ENCODE data around the gene CYB5R4.
A peak's percentile ranks its signal among the peaks of the same experiment; 100 is the strongest.

Gene CYB5R4

GRCh38 chr6:83859410-83860358, at the start of gene CYB5R4:
Gene CYB5R4 (plus strand): TSS chr6:83859689. CDS start chr6:83859783, 94 bp downstream.
- peak; percentile 98 for DNase-seq (ENCODE audit: low spot score)

GRCh38 chr6:83812595-83812994, 46.9 kb upstream of the CYB5R4 start:
- no peak for DNase-seq (ENCODE audit: low spot score)

- no peak for DNase-seq (ENCODE audit: low spot score)
These were observed 43.7 kb upstream of the CYB5R4 start for GRCh38 chr6:83815631-83816272.

GRCh38 chr6:83822629-83823169, 36.8 kb upstream of the CYB5R4 start:
- DNase-seq (ENCODE audit: low spot score), result no peak

GRCh38 chr6:83824388-83824801, 35.1 kb upstream of the CYB5R4 start:
- DNase-seq (ENCODE audit: low spot score), result no peak

- no peak for DNase-seq (ENCODE audit: low spot score)
These were observed 34.7 kb upstream of the CYB5R4 start for GRCh38 chr6:83824831-83825230.

GRCh38 chr6:83827050-83827449, 32.4 kb upstream of the CYB5R4 start:
- DNase-seq (ENCODE audit: low spot score), result peak; percentile 19

GRCh38 chr6:83838727-83839126, 20.8 kb upstream of the CYB5R4 start:
- no peak for DNase-seq (ENCODE audit: low spot score)

GRCh38 chr6:83844170-83844569, 15.3 kb upstream of the CYB5R4 start:
- no peak for DNase-seq (ENCODE audit: low spot score)

- DNase-seq (ENCODE audit: low spot score), result no peak
These were observed 13.2 kb upstream of the CYB5R4 start for GRCh38 chr6:83846291-83846690.

GRCh38 chr6:83847179-83847578, 12.3 kb upstream of the CYB5R4 start:
- no peak for DNase-seq (ENCODE audit: low spot score)

GRCh38 chr6:83849127-83849526, 10.4 kb upstream of the CYB5R4 start:
- no peak for DNase-seq (ENCODE audit: low spot score)

GRCh38 chr6:83849610-83850009, 9.9 kb upstream of the CYB5R4 start:
- DNase-seq (ENCODE audit: low spot score), result no peak

GRCh38 chr6:83852528-83853177, 6.8 kb upstream of the CYB5R4 start:
- no peak for DNase-seq (ENCODE audit: low spot score)

- DNase-seq (ENCODE audit: low spot score), result peak; percentile 50
These were observed 6.1 kb upstream of the CYB5R4 start, which contains the start of gene RIPPLY2 for GRCh38 chr6:83853178-83854000. Gene RIPPLY2 (plus strand): TSS chr6:83853360. CDS start chr6:83853417, 57 bp downstream.

- peak; percentile 35 for DNase-seq (ENCODE audit: low spot score)
These were observed 5.4 kb upstream of the CYB5R4 start for GRCh38 chr6:83854001-83854501.

- DNase-seq (ENCODE audit: low spot score), result no peak
These were observed 4.7 kb upstream of the CYB5R4 start for GRCh38 chr6:83854766-83855165.

- no peak for DNase-seq (ENCODE audit: low spot score)
These were observed 868 bp downstream of the CYB5R4 start for GRCh38 chr6:83860359-83860755.

- no peak for DNase-seq (ENCODE audit: low spot score)
These were observed 1.4 kb downstream of the CYB5R4 start for GRCh38 chr6:83860782-83861495.

- DNase-seq (ENCODE audit: low spot score), result no peak
These were observed 3.4 kb downstream of the CYB5R4 start for GRCh38 chr6:83862776-83863471.
